Fibroblast of skin of back (primary cell): ENCODE data around the gene TMEM131L.
"Not testable (repeated sequence)": the region's sequence is repeated elsewhere in the genome, so short reads cannot be mapped to it uniquely, and the experiment has no call there.

ENCODE experiments used
- DNase-seq: peaks from one replicate; pipeline ENCODE4 v3.0.0-alpha.2; 2013

TMEM131L gene

DNA sequence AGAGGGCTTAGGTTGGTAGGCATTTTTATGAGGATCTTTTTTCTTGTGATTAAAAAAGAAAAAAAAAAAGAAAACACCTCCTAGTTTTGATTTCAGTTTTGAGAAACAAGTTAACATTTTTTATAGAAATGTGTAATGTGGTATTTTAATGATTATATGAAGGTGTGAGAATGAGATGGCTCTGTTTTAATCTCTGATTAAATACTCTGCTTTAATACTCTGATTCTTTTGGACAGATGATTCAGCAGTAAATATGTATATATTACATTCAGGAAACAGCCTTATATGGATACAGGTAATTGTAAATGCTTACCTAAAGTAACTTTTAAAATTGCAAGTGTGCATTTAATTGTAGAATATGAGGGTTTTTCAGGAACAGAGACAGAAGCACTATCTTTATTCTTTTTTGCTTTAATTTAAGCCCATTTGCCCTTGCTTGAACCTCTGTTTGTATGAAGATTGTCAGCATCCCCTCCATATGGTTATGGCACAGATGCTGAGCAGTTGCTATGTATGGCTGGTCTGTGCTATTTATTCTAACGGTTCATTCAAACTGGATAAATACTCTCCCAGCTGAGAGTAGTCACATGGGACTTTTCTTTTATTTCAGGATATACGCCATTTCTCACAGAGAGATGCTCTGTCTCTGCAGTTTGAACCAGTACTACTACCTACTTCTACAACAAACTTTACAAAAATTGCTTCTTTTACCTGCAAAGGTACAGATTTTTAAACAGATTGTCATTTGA is 117.0 kb downstream of the TMEM131L start:
- DNase-seq: no peak

DNA sequence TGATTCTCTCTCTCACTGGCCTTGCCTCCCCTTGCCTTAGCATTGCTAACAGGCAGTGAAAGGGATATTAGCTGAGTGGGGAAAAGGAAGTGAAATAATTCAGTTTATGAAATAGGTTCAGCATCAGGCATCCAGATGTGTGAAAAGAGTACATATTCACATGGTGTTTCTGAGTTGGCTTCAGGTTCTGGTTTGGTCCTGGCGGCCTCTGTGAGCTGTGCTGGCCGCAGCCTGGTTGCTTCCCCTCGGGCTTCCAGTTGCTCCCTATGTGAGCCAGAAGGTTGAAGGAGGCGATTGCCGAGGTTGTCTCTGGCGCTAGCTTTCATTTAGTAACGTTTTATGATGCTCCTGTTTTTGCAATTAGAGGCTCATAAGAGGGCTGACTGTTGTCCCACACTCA is 118.9 kb downstream of the TMEM131L start:
- no peak for DNase-seq

DNA sequence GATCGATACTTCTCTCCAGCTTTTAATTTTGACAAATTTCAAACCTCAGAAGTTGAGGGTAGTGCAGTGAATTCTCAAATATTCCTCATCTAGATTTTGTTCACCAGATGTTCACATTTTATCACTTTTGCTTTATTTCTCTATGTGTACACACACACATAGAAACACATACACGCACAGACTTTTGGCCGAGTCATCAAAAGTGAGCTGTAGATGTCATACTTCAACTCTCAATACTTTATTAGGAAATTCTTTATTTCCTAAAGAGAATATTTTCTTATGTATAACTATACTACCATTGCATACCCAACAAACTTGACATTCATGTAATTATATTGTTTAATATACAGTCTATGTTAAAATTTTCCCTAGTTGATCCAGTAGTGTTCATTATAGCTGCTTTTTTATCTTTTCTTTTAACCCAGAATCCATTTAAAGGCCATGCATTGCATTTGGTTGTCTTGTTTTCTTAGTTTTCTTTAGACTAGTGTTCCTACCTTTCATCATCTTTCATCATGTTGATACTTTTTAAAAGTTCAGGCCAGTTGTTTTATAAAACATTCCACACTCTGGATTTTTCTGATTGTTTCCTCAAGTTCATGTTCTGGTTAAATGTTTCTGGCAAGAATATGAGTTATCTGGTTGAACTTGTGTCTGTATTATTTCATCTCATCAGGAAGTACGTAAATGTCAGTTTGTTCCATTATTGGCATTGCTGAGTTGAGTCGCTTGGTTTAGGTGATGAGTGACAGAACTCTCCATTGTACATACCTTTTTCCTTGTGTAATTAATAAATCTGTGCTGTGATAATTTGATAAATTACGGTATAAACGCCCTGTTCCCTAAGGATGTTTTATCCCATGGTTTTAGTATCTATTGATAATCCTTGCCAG is 123.8 kb downstream of the TMEM131L start:
- no peak for DNase-seq

DNA sequence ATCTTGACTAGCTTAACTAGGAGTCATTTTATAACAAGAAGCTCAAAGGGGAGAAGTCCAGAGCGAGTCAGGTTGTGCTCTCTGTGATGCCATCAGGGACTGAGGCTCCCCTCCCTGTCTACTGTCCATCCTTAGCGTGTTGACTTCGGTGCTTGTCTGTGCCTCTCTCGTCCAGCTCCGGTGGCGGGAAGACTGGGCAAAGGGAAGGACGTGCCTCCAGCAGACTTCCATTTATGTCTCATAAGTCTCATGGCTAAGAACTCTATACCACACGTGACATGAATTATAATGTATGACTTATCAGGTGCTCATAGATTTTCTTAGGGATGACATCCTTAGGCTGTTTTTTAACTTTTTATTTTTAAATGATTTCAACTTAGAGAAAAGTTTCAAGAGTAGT is 125.3 kb downstream of the TMEM131L start:
- no peak for DNase-seq

DNA sequence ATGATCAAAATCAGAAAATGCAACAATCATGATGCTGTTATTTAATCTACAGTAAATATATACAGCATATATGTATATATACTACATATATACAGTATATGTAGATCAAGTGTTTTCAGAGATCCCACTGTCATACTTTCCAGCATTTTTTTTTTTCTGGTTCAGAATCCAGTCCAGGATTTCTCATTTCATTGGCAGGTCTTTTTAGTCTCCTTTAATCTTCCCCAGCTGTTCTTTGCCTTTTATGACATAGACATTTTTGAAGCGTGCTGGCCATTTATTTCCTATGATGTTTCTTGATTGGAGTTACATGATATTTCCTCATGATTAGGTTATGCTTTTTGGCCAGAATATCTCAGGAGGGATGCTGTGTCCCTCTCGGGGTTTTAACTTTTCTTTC is 125.9 kb downstream of the TMEM131L start:
- no peak for DNase-seq

DNA sequence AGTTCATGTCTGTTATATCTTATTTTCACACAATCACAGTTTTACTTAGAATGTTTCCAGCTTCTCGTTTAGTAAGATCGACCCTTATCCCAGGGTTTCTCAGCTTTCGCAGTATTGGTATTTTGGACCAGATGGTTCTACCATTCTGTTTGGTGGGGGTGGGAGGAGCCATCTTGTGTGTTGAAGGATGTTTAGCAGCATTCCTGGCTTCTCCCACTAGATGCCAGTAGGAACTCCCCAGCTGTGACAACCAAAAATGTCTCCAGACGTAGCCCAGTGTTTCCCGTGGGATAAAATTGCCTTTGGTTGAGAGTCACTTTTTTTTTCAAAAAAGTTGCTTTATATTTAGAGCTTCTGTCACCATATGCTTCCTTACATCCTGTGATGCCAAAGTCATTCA is 127.0 kb downstream of the TMEM131L start:
- DNase-seq: peak; percentile 9

DNA sequence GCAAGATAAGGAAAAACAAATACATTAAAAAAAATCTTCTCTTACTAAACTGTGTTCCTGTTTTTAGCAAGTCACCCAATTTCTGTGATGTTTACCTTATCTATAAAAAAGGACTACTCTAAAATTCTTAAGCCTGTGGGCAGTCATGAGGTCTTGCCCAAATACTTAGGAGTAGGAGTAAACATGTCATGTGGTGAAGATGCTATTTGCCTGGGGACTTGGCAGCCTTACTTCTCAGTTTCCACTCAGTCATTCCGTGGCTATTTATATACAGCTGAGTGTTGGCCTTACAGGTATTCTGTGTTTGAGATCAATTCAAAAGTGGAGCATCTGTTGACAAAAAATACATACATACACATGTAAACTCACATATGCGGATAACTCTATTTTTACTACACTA is 128.1 kb downstream of the TMEM131L start:
- peak; percentile 12 for DNase-seq

DNA sequence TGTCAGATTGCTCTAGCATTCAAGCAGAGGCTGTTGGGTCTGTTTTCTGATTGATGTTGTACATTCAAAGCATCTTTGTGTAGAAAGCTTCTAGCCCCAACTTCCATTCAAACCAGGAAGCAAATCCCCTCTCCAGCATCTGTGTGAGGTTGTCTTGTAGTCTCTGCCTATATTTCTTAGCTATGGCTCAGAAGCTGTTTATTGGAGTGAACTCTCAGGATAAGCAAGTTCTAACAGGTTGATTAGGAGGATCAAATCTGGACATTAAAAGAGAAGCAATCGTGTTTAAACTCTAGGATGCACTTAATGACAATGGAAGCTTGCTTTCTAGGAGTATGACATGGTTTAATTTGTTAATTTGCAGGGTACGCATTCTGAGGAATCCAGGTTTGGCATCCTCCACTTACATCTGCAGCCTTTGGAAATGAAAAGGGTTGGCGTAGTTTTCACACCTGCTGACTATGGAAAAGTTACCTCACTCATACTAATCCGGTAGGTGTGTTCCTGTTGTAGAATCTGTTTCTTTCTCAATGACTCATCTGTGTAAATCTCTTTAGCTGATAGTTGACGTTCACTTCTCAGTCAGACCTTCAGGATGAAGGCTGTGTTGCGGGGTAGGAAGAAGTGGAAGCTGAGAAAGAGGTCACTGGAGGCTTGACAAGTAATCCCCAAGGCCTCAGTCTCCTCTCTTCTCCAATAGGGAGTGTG is 129.9 kb downstream of the TMEM131L start:
- no peak for DNase-seq

DNA sequence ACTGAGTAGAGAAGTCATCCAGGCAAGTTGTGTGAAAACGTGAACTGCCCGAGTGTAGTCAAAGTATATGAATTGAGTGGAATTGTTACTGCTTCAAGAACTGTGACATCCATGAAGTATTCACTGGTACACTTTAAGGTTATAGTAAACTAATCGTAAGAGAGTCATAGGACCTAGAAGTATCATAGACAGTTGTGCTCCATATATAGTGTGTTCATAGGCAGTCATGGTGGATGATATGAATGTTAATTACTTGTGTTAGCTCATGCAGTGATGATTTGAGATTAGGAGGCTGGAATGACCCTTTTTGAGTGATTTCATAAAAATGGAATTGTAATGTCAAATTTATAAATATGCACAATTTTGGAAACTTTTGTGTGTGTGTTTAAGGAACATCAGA is 136.6 kb downstream of the TMEM131L start:
- DNase-seq: no peak

DNA sequence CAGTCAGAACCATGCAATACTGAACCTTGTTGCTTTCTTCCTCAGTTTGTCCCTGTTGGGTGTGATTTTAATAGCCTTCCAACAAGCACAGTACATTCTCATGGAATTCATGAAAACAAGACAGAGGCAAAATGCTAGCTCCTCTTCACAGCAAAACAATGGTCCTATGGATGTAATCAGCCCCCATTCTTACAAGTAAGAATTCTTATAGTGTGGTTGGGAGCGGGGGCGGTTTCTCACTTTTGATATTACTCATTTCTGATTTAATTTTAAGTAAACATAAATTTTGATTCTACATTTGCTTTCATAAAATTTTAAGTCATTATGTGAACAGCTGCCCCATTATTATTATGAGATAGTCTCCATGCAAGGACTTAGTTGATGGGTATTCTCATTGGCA is 137.1 kb downstream of the TMEM131L start:
- DNase-seq: no peak

DNA sequence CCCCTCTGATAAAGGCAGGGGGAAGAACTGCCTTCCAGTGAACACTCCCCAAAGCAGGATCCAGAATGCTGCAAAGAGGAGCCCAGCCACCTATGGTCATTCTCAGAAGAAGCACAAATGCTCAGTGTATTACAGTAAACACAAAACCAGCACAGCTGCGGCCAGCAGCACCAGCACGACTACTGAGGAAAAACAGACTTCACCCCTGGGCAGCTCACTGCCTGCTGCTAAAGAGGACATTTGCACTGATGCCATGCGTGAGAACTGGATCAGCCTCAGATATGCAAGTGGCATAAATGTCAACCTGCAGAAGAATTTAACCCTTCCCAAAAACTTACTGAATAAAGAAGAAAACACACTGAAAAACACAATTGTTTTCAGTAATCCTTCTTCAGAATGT is 137.7 kb downstream of the TMEM131L start:
- no peak for DNase-seq

DNA sequence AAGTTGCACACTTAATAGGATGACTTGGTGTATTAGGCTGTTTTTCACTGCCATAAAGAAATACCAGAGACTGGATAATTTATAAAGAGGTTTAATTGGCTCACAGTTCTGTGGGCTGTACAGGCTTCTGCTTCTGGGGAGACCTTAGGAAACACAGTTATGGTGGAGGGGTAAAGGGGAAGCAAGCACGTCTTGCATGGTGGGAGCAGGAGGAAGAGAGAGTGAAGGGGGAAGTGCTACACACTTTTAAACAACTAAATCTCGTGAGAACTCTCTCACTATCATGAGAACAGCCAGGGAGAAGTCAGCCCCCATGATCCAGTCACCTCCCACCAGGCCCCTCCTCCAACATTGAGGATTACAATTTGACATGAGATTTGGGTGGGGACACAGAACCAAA is 142.9 kb downstream of the TMEM131L start:
- not testable (repeated sequence) for DNase-seq

DNA sequence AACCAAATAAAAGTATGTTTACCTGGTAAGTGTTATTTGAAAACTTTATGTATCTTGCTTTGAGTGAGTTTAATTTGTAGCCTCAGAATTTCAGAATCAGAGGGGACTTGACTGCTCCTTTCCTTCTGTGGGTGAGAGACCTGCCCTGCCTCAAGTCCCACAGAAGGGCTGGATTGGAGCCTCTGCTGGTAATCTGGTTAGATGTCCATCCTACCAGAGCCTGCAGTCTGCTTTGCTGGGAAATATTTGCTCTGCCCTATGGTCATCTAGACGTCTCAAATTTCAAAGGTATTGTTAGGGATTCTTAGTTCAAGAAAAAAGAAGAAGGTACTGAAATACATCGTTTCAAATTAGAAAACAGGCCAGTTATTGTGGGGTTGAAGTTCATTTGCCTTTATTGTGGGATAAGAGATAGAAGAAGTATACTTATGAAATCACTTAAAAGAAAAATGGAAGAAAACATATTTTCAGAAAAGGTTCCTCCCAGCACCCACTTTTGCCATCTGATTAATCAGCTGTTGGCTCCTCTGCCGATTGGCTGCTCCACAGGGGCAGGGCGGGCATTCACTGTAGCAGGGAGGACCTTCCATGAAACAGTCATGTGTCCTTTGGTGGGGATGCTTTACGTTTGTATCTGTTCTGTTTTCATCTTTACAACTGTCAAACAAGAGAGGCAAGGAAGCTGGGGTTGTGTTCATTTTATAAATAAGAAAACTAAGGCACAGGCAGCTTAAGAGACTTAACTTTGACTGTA is 144.6 kb downstream of the TMEM131L start:
- no peak for DNase-seq

DNA sequence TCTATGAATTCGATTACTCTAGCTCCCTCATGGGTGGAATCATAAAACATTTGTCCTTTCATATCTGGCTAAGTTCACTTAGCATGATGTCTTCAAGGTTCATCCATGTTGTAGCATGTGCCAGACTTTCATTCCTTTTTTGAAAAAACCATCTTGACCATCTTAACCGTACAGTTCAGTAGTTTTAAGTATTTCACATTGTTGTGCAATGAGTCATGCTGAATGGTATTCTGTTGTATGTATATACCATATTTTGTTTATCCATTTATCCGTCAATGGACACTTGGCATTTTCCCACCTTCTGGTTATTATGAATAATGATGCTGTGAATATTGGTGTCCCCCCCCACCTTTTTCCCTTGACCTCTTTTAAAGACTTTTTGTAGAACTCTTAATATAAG is 145.5 kb downstream of the TMEM131L start:
- peak; percentile 69 for DNase-seq

DNA sequence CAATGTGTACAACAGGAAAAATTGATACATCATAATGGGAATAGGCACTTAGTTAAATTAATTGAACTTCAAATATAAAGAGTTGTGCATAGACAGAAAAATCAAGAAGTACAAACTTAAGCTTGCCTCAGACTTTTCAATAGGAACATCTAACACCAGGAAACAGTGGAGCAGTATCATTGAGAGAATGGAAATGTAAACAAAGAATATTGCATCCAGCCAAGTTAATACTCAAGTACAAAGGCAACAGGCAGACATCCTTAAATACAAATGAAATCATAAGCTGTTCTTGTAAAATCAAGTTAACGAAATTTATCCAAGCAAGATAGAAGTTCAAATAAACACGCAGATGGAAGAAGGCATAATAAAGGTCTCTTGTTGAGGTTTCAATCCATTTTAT is 146.7 kb downstream of the TMEM131L start:
- DNase-seq: no peak

DNA sequence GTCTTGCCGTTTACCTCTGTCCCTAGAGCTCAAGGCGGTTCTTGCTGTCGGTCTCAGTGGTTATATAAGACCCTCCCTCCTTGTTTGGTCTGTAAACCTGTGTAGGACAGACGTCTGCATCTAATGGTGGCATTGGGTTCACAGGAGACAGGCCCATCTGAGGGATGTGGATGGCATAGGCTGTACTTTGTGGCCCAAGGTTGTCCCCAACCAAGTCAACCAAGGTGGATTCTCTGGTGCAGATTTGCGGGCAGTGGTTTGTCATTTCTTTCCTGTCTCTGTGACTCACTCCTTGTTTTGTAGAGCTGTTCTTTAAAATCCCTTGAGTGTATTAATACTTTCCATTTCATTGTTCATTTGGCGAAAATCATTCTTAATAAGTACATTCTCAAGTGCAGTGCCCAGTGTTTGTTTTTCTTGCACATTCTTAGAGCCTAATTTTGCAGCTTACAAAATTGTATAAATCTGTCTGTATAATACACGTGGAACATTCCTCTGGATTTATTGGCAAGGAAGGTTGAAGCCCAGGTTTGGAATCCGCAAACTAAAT is 149.9 kb downstream of the TMEM131L start:
- DNase-seq: no peak

DNA sequence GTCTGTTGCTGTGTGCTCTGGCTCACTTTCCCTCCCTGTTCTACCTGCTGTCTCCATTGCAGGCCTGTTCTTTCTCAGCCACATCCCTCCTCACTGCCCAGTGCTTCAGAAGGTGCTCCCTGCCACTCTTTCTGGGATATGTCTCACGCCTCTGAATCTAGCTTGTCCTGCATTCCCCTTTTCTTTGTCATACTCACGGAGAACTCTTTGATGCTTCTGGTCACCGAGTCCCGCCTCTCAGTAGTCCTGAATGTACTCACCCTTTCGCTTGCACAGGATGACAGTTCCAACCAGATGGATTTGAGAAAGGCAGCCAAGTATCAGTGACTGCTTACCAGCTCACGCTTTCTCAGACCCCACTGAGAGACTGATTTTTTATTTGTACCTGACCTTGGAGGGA is 152.7 kb downstream of the TMEM131L start:
- DNase-seq: peak; percentile 26

DNA sequence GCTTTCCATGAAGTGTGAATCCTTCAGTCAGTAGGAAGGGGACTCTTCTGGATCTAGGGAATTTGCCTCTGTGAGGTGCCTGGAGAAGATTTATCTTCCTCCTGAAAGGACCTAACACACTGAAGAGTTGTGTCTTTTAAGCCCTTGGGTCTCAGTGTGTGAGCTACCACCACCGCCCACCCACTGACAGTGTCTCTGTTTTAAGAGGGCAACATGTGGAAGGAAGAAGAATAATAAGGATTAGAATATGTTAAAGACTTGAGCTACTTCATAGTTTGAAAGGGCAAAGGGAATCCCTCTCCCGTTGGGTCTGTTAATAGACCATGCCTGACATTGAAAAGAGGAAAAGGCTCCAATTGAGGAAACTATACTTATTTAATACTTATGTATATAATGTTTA is 153.7 kb downstream of the TMEM131L start:
- DNase-seq: no peak

DNA sequence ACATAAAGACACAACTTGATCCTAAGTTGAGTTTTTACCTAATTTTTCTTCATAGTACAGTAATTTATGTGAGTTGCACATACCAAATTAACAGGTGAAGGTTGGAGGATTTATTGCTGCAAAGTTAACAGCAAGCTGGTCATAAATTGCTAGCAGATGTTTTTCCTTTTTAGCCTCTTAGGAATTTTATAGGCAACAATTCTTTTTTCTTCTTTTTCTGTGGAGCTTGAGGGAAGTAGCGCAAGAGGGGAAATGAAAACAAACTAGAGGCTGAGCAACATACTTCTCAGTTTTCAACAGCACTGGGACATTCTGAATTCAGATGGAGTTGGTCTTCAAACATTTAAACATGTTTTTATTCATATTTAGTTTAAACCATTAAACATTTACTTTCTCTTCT is 154.2 kb downstream of the TMEM131L start:
- peak; percentile 30 for DNase-seq

DNA sequence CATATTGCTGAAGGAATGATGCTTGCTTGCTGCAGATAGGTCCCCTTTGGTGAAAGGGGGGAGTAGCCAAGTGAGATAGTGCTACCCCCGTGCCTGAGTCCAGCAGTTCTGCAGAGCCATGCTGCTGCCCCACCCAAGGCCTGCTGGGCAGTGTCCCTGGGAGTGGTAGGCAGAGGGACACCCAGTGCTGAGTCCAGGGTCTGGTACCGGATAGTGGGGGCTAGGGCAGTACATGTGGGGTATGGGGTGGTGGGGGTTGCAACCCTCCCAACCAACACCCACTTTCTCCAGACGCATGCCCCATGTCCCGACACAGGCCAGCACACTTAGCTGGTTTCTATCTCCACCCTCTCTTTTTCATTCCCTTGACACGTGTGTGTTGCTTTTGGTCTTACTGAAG is 155.9 kb downstream of the TMEM131L start:
- no peak for DNase-seq

DNA sequence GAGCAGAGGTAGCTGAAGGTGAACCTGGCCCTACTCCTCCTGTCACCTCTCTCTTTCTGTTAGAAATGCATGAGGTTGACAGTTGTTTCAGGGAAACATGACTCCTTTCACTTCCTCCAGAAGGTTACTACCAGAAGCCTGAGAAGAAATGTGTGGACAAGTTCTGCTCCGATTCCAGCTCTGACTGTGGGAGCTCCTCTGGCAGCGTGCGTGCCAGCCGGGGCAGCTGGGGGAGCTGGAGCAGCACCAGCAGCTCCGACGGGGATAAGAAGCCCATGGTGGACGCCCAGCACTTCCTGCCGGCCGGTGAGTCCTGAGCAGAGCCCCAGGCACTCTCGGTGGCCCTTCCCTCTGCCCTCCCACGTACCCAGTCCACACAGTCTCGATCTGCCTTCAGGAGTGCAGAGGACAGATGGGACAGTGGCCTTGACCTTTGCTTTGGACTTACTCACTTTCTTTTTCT is 156.6 kb downstream of the TMEM131L start:
- no peak for DNase-seq

DNA sequence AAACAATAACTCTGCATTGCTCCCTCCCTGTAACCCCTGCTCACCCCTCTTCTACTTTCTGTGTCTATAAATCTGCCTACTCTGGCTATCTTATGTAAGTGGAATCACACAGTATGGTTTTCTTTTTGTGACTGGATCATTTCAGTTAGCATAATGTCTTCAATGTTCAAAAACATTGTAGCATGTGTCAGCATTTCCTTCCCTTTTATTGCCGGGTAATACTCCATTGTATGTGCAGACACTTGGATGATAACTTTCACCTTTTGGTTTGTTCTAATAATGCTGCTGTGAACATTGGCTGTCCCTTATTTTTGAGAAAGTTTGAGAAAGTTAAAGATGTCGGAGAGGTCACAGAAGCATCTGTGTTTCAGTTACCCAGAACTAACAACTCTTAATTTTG is 157.3 kb downstream of the TMEM131L start:
- DNase-seq: no peak
